GM19099 (cell line): ENCODE data around the gene AURKA.

Experiments used
- POLR2A ChIP-seq: IDR thresholded peaks from 3 replicates; pipeline ENCODE4 v1.6.1; 2011; ENCODE audit warnings: low read depth; ENCODE audit not compliant: insufficient read length; ENCODE audit errors: extremely low read depth

AURKA gene

GRCh38 chr20:56392132-56392880 is at the start of gene AURKA, which contains the start of gene CSTF1:
AURKA (minus strand) TSS chr20:56392215; CDS start chr20:56388197, 4,018 bp downstream.
CSTF1 (plus strand) TSS chr20:56392645; CDS start chr20:56395553, 2,908 bp downstream.
- peak; percentile 58 for TF ChIP-seq POLR2A

- TF ChIP-seq POLR2A: no peak
Measured at GRCh38 chr20:56440346-56441007, 48.5 kb upstream of the AURKA start.

GRCh38 chr20:56439771-56440291 is 47.8 kb upstream of the AURKA start:
- TF ChIP-seq POLR2A: no peak

DNA sequence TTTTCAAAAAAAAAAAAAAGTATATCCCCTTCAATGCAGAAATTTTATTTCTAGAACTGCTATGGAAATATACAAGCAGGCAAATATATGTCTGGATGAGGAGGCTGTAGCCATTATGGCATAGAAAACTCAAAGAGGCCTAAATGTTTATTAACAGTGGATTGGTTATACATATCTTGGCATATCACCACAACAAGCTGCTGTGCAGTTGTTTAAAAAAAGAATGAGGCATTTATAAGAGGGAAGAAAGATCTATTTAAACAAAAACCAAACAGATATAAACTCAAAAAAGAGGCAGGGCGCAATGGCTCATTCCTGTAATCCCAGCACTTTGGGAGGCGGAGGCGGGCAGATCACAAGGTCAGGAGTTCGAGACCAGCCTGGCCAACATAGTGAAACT is 46.3 kb upstream of the AURKA start:
- TF ChIP-seq POLR2A: no peak

GRCh38 chr20:56437196-56437960 is 45.4 kb upstream of the AURKA start:
- TF ChIP-seq POLR2A: no peak

- no peak for TF ChIP-seq POLR2A
Measured at GRCh38 chr20:56433880-56434255, 41.9 kb upstream of the AURKA start.

DNA sequence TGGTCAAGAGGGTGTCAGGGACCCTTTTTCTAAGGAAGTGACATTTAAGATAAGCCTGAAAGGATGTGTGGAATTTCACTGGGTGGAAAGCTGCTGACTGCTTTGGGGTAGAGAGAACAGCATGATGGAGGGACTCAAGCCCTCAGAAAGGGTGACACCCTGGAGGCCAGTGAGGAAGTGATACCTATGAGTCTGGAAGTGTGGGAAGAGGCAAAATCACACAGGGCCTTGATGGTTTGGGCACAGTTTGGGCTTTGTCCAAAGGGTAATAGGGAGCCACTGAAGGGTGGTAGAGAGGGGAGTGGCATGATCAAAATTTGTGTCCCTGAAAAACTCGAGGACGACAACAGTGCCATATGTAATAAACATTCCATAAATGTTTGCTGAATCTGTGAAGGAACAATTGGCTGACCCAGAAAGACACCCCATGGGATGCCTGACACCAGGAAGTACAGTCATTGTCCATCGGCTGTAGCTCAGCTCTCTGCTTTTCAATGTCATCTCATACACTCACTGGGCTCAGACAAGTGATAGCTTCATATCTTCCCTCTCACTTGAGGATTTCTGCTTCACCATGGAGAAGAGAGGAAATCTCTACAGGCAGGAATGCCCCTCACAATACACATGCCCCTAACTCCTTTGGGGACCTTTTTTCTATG is 41.3 kb upstream of the AURKA start:
- TF ChIP-seq POLR2A: no peak

GRCh38 chr20:56431471-56431870 is 39.5 kb upstream of the AURKA start:
- no peak for TF ChIP-seq POLR2A

- TF ChIP-seq POLR2A: no peak
Measured at GRCh38 chr20:56430957-56431356, 38.9 kb upstream of the AURKA start.

DNA sequence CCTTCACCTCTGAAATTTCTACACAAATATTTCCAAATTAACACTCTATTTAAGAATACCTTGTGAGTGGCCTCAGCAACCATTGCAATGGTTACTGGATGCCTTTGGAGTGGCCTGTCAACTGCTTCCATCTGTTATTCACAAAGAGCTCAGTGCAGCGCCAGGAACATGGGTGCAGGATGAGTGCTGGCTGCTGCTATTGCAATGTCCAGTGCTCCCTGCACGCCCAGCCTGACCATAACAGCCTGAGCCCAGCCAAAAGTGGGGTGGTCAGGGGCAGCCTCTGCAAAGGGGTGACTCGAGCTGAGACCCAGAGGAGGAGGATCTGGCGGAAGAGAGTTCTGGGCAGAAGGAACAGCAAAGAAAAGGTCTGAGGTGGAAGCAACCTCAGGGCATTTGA is 38.4 kb upstream of the AURKA start:
- no peak for TF ChIP-seq POLR2A

DNA sequence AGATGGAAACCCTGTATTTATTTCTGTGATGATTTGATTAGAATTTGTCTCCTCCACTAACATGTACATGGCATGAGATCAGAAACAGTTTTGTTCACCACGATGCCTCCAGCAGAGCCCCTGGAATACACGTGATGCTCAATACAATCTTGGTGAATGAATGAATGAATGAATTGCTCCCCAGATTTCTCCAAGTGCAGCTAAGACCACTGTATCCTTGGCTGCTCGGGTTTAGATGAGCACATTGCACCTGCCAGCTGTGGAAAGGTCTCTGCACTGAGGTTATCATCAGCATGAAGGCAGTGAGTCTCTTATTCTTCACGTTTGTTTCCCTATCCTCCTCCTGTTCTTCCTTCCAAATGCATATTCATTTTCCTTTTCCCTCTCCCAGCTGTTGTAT is 37.9 kb upstream of the AURKA start:
- no peak for TF ChIP-seq POLR2A

GRCh38 chr20:56429502-56429901 is 37.5 kb upstream of the AURKA start:
- TF ChIP-seq POLR2A: no peak

DNA sequence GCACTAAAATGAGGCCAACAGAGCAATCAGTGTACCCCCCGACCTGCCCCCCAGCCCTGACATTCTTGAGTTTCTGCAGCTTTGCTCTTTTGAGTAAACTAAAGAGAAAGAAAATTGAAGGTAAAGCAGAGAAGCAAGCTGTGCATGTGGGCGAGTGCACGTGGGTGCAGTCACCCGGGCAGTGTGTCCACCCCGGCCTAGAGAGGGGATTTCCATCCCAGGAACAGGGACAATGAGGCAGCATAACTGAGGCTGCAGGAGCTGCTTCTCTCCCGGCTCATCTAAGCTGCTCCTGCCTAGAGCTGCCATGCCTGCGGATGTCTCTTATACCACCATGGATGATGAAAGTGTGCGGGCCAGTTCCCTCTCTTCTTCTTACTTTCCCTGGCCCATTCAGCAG is 36.9 kb upstream of the AURKA start:
- TF ChIP-seq POLR2A: no peak

DNA sequence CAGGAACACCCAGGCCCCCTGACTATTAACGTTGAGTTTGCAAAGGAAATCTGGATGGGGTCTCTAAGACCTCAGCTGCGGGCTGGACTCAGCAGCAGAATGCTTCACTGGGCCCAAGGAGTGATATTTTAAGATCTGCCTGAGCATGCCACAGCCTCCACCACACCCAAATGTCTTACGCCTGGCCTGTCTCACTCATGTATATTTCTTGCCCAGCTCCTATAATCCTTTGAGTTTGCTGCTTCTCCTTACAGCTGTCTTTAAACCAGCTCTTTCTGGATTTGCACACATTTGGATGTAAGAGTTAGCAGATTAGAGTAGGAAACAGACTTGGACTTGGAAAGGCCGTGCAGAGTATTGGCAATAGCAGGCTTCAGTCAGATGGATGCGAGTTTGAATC is 36.4 kb upstream of the AURKA start:
- TF ChIP-seq POLR2A: no peak

DNA sequence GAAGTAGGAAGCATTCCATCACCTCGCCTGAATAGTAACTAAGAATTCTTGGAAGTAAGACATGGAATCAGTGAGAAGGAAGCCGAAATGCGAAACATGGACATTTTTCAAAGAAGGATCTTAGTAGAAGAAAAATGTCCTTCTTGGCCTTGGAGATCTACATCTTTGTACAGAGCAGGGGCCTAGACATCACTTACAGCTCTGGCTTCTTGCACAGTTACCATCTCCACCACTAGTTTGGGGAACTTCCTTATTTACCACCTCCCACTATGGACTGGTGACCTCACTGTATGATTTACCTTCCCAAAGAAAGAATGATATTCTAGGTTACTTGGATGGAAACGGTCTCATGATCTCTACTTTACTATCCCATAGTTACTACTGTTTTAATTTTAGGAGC is 35.8 kb upstream of the AURKA start:
- TF ChIP-seq POLR2A: no peak
